H9 (cell line): Measurements from ENCODE around the gene SCRG1. TPM values are rescaled to one million over a fixed set of nuclear protein-coding genes. Genes with fewer than 3 reads are reported as not detected.

Experiments used
- DNase-seq: peaks from one replicate; pipeline ENCODE4 v3.0.0-alpha.2; 2017
- H2AFZ ChIP-seq: one replicate; pipeline ENCODE4 v1.6.1; 2013; ENCODE audit warnings: mild to moderate bottlenecking, low read length, control low read depth, moderate library complexity
- H2AK5ac ChIP-seq: 2 replicates; pipeline ENCODE4 v1.6.1; 2013; ENCODE audit warnings: low read length, control low read depth, mixed read lengths; ENCODE audit not compliant: insufficient read length
- H2BK120ac ChIP-seq: one replicate; pipeline ENCODE4 v1.6.1; 2013; ENCODE audit warnings: low read depth, mild to moderate bottlenecking, low read length, control low read depth, inconsistent platforms; ENCODE audit not compliant: poor library complexity, severe bottlenecking
- H2BK12ac ChIP-seq: 2 replicates; pipeline ENCODE4 v1.6.1; 2013; ENCODE audit warnings: low read length, control low read depth, mixed read lengths, low read depth; ENCODE audit not compliant: insufficient read length
- H2BK15ac ChIP-seq: 2 replicates; pipeline ENCODE4 v1.6.1; 2013; ENCODE audit warnings: low read depth, low read length, control low read depth
- H2BK20ac ChIP-seq: one replicate; pipeline ENCODE4 v1.6.1; 2013; ENCODE audit warnings: low read depth, mild to moderate bottlenecking, low read length, control low read depth, inconsistent platforms; ENCODE audit not compliant: poor library complexity, severe bottlenecking
- H2BK5ac ChIP-seq: 2 replicates; pipeline ENCODE4 v1.6.1; 2013; ENCODE audit warnings: low read length, control low read depth, mixed read lengths; ENCODE audit not compliant: insufficient read length
- H3K14ac ChIP-seq: 2 replicates; pipeline ENCODE4 v1.6.1; 2013; ENCODE audit warnings: low read length, control low read depth; ENCODE audit not compliant: insufficient read depth
- H3K18ac ChIP-seq: 2 replicates; pipeline ENCODE4 v1.6.1; 2013; ENCODE audit warnings: low read depth, mild to moderate bottlenecking, mixed read lengths, low read length, control low read depth; ENCODE audit not compliant: insufficient read length
- H3K23ac ChIP-seq: 2 replicates; pipeline ENCODE4 v1.6.1; 2013; ENCODE audit warnings: low read length, control low read depth, mixed read lengths, low read depth; ENCODE audit not compliant: insufficient read length
- H3K23me2 ChIP-seq: 2 replicates; pipeline ENCODE4 v1.6.1; 2013; ENCODE audit warnings: low read depth, mild to moderate bottlenecking, mixed read lengths, low read length, control low read depth; ENCODE audit not compliant: insufficient read length, poor library complexity, severe bottlenecking
- H3K27ac ChIP-seq: 2 replicates; pipeline ENCODE4 v1.5.1; 2013; ENCODE audit warnings: low read length, control low read depth, mixed read lengths, low read depth; ENCODE audit not compliant: insufficient read length
- H3K27me3 ChIP-seq: 2 replicates; pipeline ENCODE4 v1.6.1; 2013; ENCODE audit warnings: low read length, control low read depth, inconsistent platforms; ENCODE audit not compliant: insufficient read depth
- H3K4ac ChIP-seq: 2 replicates; pipeline ENCODE4 v1.6.1; 2013; ENCODE audit warnings: low read depth, mild to moderate bottlenecking, control low read depth, inconsistent platforms, low read length, moderate library complexity
- H3K4me1 ChIP-seq: 2 replicates; pipeline ENCODE4 v1.6.1; 2013; ENCODE audit warnings: low read length, control low read depth, inconsistent platforms; ENCODE audit not compliant: insufficient read depth
- H3K4me2 ChIP-seq: 2 replicates; pipeline ENCODE4 v1.6.1; 2013; ENCODE audit warnings: low read length, control low read depth, mixed read lengths; ENCODE audit not compliant: insufficient read length, insufficient read depth
- H3K56ac ChIP-seq: 2 replicates; pipeline ENCODE4 v1.6.1; 2013; ENCODE audit warnings: low read depth, mild to moderate bottlenecking, mixed read lengths, low read length, control low read depth; ENCODE audit not compliant: insufficient read length
- H3K79me1 ChIP-seq: 2 replicates; pipeline ENCODE4 v1.6.1; 2013; ENCODE audit warnings: low read depth, mild to moderate bottlenecking, moderate library complexity, low read length, control low read depth, inconsistent platforms; ENCODE audit not compliant: insufficient read depth, poor library complexity, severe bottlenecking
- H3K79me2 ChIP-seq: 2 replicates; pipeline ENCODE4 v1.6.1; 2013; ENCODE audit warnings: low read length, control low read depth, inconsistent platforms; ENCODE audit not compliant: insufficient read depth
- H3K9ac ChIP-seq: 2 replicates; pipeline ENCODE4 v1.6.1; 2013; ENCODE audit warnings: low read length, control low read depth, mixed read lengths; ENCODE audit not compliant: insufficient read length; ENCODE audit errors: extremely low read depth
- H3K9me3 ChIP-seq: one replicate; pipeline ENCODE4 v1.6.1; 2013; ENCODE audit warnings: low read depth, low read length, inconsistent platforms; ENCODE audit not compliant: control insufficient read depth
- H3T11ph ChIP-seq: one replicate; pipeline ENCODE4 v1.6.1; 2013; ENCODE audit warnings: mild to moderate bottlenecking, low read length, control low read depth, inconsistent platforms
- H4K20me1 ChIP-seq: one replicate; pipeline ENCODE4 v1.6.1; 2013; ENCODE audit not compliant: control insufficient read depth, insufficient read length, insufficient read depth
- H4K5ac ChIP-seq: 2 replicates; pipeline ENCODE4 v1.6.1; 2013; ENCODE audit warnings: low read depth, mild to moderate bottlenecking, mixed read lengths, low read length, control low read depth; ENCODE audit not compliant: insufficient read length
- H4K8ac ChIP-seq: replicated peaks from 2 replicates; pipeline ENCODE4 v1.6.1; 2013; ENCODE audit warnings: low read length, control low read depth, mixed read lengths, low read depth; ENCODE audit not compliant: insufficient read length
- H4K91ac ChIP-seq: 2 replicates; pipeline ENCODE4 v1.6.1; 2013; ENCODE audit warnings: low read depth, mild to moderate bottlenecking, moderate library complexity, mixed read lengths, low read length, control low read depth; ENCODE audit not compliant: insufficient read length
- H3K27ac Mint-ChIP-seq, 3 experiments: 2 replicates in 2 of 3; 3 replicates in 1 of 3; pipeline ENCODE4 v1.8.0; 2020 to 2021; ENCODE audit warnings: mixed read lengths in 3 of 3, mild to moderate bottlenecking in 1 of 3, moderate library complexity in 1 of 3
- H3K27me3 Mint-ChIP-seq: 2 replicates; pipeline ENCODE4 v1.8.0; 2021; ENCODE audit warnings: low read depth, mild to moderate bottlenecking, moderate library complexity, mixed read lengths
- H3K36me3 Mint-ChIP-seq, 3 experiments: 2 replicates in 2 of 3; 3 replicates in 1 of 3; pipeline ENCODE4 v1.8.0; 2020 to 2021; ENCODE audit warnings: low read depth in 3 of 3, mixed read lengths in 3 of 3; ENCODE audit not compliant: insufficient read depth in 1 of 3
- H3K4me1 Mint-ChIP-seq, 2 experiments: 2 replicates each; pipeline ENCODE4 v1.8.0; 2020; ENCODE audit warnings: mixed read lengths in 2 of 2
- H3K4me3 Mint-ChIP-seq, 2 experiments: 2 replicates in 1 of 2; 3 replicates in 1 of 2; pipeline ENCODE4 v1.8.0; 2020 to 2021; ENCODE audit warnings: mild to moderate bottlenecking in 2 of 2, mixed read lengths in 2 of 2, moderate library complexity in 1 of 2
- H3K9me3 Mint-ChIP-seq, 2 experiments: 2 replicates in 1 of 2; 3 replicates in 1 of 2; pipeline ENCODE4 v1.8.0; 2020; ENCODE audit warnings: mild to moderate bottlenecking in 2 of 2, mixed read lengths in 2 of 2, moderate library complexity in 1 of 2
- CTCF ChIP-seq: fragments of 200-600 bp; sonication (generic); conservative IDR thresholded peaks from 3 replicates; pipeline ENCODE4 v1.8.0; 2021; ENCODE audit warnings: antibody characterized with exemption, mild to moderate bottlenecking
- WGBS: extraction: QIAGEN DNeasy Blood & Tissue Kit; methylation state at CpG from one replicate; pipeline ENCODE4 v1.1.7; 2013; ENCODE audit warnings: missing lambda C conversion rate, low lambda C conversion rate, mixed read lengths; ENCODE audit not compliant: insufficient read length; ENCODE audit errors: extremely low coverage; 5-methylcytosine and 5-hydroxymethylcytosine counted together
- total RNA-seq: library from RNA; stranded (reverse); gene quantifications from 2 replicates; pipeline ENCODE4 v1.2.1, GENCODE V29; 2021

The SCRG1 gene
- total RNA-seq, 1 experiment from 2014 or later, result not detected

GRCh38 chr4:173436771-173437265 is 37.9 kb upstream of the SCRG1 start:
- H3K27ac Mint-ChIP-seq, result no peak overlapping the region
- Histone ChIP-seq H4K5ac (no peak overlapping the region), H3K9me3 (no peaks in the 10 kb centered on the region), H3K4ac (no peak overlapping the region), H4K91ac (no peak overlapping the region), H2AFZ (no peak overlapping the region), H4K20me1 (no peaks in the 10 kb centered on the region), H3K23ac (no peak overlapping the region), H3K18ac (no peak overlapping the region), H2BK20ac (no peak overlapping the region), H3K27ac (no peak overlapping the region), H4K8ac (no peak overlapping the region), H3K14ac (no peak overlapping the region), H3K23me2 (no peaks in the 10 kb centered on the region), H2AK5ac (no peak overlapping the region), H3K56ac (no peak overlapping the region), H2BK120ac (no peak overlapping the region), H3K27me3 (no peaks in the 10 kb centered on the region), H3K4me2 (no peak overlapping the region), H3K4me1 (peaks cover 4% of the 10 kb centered on the region), H3K9ac (no peak overlapping the region), H3K79me2 (no peaks in the 10 kb centered on the region), H2BK5ac (no peak overlapping the region), H3T11ph (no peak overlapping the region), H2BK15ac (no peak overlapping the region), H2BK12ac (no peak overlapping the region), H3K79me1 (no peaks in the 10 kb centered on the region)
- DNase-seq, result no peak
- H3K9me3 Mint-ChIP-seq, result no peaks in the 10 kb centered on the region
- WGBS, result no CpG with 5 or more reads among the region's 6 CpGs
- no peak for TF ChIP-seq CTCF
- H3K27me3 Mint-ChIP-seq, result peaks cover 15% of the 10 kb centered on the region
- H3K4me1 Mint-ChIP-seq, result peaks cover 20 to 21% of the 10 kb centered on the region in 2 experiments
- peaks cover 0 to 2% (median 0%) of the 10 kb centered on the region in 3 experiments; a peak in 1 of 7 replicates for H3K36me3 Mint-ChIP-seq
- no peak overlapping the region for H3K4me3 Mint-ChIP-seq
